IMR-90 (cell line): ENCODE data around the gene IGHMBP2. TPM values are rescaled to one million over a fixed set of nuclear protein-coding genes. Genes with fewer than 3 reads are reported as not detected.

ENCODE experiments used
- ATAC-seq: fragments of 200-7000 bp; cut with Tn5 transposase; 2 replicates; pipeline ENCODE4 v1.9.1; 2020; ENCODE audit warnings: low read depth, mild to moderate bottlenecking, moderate library complexity
- BruUV-seq: library from RNA; stranded (reverse); fragments of 400-500 nt; replicated peaks from 2 replicates; lab custom pipeline; 2021; lab: Mats Ljungman, UMichigan
- CTCF ChIA-PET: fragments of 300-600 bp; formaldehyde crosslinking; extraction: SDS; loops from one replicate; lab custom pipeline; 2021; ENCODE audit warnings: antibody characterized with exemption; lab: Yijun Ruan, JAX
- POLR2A ChIA-PET: fragments of 300-600 bp; sonication (Branson Sonifier 250); formaldehyde crosslinking; loops from one replicate; lab custom pipeline; 2022; ENCODE audit warnings: antibody characterized with exemption; ENCODE audit not compliant: unreplicated experiment; lab: Charles Lee
- DNase-seq: peaks from one replicate; pipeline ENCODE4 v3.0.0; 2013
- H2AFZ ChIP-seq: replicated peaks from 2 replicates; pipeline ENCODE3; 2013; ENCODE audit warnings: low read length, mild to moderate bottlenecking; ENCODE audit not compliant: poor library complexity
- H2AK5ac ChIP-seq: 2 replicates; pipeline ENCODE4 v1.6.1; 2013; ENCODE audit warnings: low read depth, low read length, inconsistent platforms
- H2AK9ac ChIP-seq: replicated peaks from 2 replicates; pipeline ENCODE3; 2013; ENCODE audit warnings: mild to moderate bottlenecking, low read depth, low read length, moderate library complexity; ENCODE audit not compliant: poor library complexity
- H2BK120ac ChIP-seq: 2 replicates; pipeline ENCODE4 v1.6.1; 2013; ENCODE audit warnings: low read depth, low read length, inconsistent platforms
- H2BK15ac ChIP-seq: 3 replicates; pipeline ENCODE4 v1.6.1; 2013; ENCODE audit warnings: low read depth, low read length, inconsistent platforms
- H2BK20ac ChIP-seq: 2 replicates; pipeline ENCODE4 v1.6.1; 2013; ENCODE audit warnings: low read depth, mild to moderate bottlenecking, inconsistent platforms, low read length, moderate library complexity
- H2BK5ac ChIP-seq: 2 replicates; pipeline ENCODE4 v1.6.1; 2013; ENCODE audit warnings: mild to moderate bottlenecking, low read depth, low read length, inconsistent platforms; ENCODE audit not compliant: poor library complexity, severe bottlenecking
- H3K14ac ChIP-seq: replicated peaks from 2 replicates; pipeline ENCODE4 v1.6.1; 2013; ENCODE audit warnings: low read depth, low read length, inconsistent platforms
- H3K18ac ChIP-seq: 2 replicates; pipeline ENCODE4 v1.6.1; 2013; ENCODE audit warnings: low read depth, low read length, control low read depth
- H3K23ac ChIP-seq: 2 replicates; pipeline ENCODE4 v1.6.1; 2013; ENCODE audit warnings: low read depth, low read length, inconsistent platforms
- H3K27ac ChIP-seq: 2 replicates; pipeline ENCODE4 v1.5.1; 2013; ENCODE audit warnings: mild to moderate bottlenecking, control low read depth, low read length; ENCODE audit not compliant: insufficient read depth
- H3K27me3 ChIP-seq: 2 replicates; pipeline ENCODE4 v1.6.1; 2013; ENCODE audit warnings: low read length; ENCODE audit not compliant: control insufficient read depth, insufficient read depth
- H3K36me3 ChIP-seq: 2 replicates; pipeline ENCODE4 v1.6.1; 2013; ENCODE audit warnings: low read length, mixed read lengths; ENCODE audit not compliant: control insufficient read depth, insufficient read depth
- H3K4ac ChIP-seq: 2 replicates; pipeline ENCODE4 v1.6.1; 2013; ENCODE audit warnings: low read depth, low read length, inconsistent platforms
- H3K4me1 ChIP-seq: 2 replicates; pipeline ENCODE4 v1.6.1; 2013; ENCODE audit warnings: low read length, mixed read lengths; ENCODE audit not compliant: control insufficient read depth, insufficient read depth
- H3K4me2 ChIP-seq: 2 replicates; pipeline ENCODE4 v1.6.1; 2013; ENCODE audit warnings: low read depth, mild to moderate bottlenecking, control low read depth, low read length, moderate library complexity
- H3K4me3 ChIP-seq: 2 replicates; pipeline ENCODE4 v1.5.1; 2013; ENCODE audit warnings: low read depth, mild to moderate bottlenecking, control low read depth, low read length, moderate library complexity; ENCODE audit not compliant: insufficient read depth
- H3K56ac ChIP-seq: 2 replicates; pipeline ENCODE4 v1.6.1; 2013; ENCODE audit warnings: low read length, inconsistent platforms; ENCODE audit not compliant: insufficient read depth; ENCODE audit errors: extremely low read depth
- H3K79me1 ChIP-seq, 2 experiments: 2 replicates each; pipeline ENCODE4 v1.6.1; 2013; ENCODE audit warnings: low read length in 2 of 2, inconsistent platforms in 1 of 2, low read depth in 1 of 2
- H3K9ac ChIP-seq: 2 replicates; pipeline ENCODE4 v1.6.1; 2013; ENCODE audit warnings: low read depth, low read length, control low read depth
- H3K9me1 ChIP-seq: 2 replicates; pipeline ENCODE4 v1.6.1; 2013; ENCODE audit warnings: low read length, inconsistent platforms; ENCODE audit not compliant: insufficient read depth
- H3K9me3 ChIP-seq: 2 replicates; pipeline ENCODE4 v1.6.1; 2013; ENCODE audit warnings: low read length; ENCODE audit not compliant: control insufficient read depth, insufficient read depth
- H4K20me1 ChIP-seq: 2 replicates; pipeline ENCODE4 v1.6.1; 2013; ENCODE audit warnings: low read length, inconsistent platforms; ENCODE audit not compliant: insufficient read depth
- H4K5ac ChIP-seq: 2 replicates; pipeline ENCODE4 v1.6.1; 2013; ENCODE audit warnings: mild to moderate bottlenecking, low read depth, low read length, control low read depth
- H4K8ac ChIP-seq, 2 experiments: 2 replicates each; pipeline ENCODE4 v1.6.1; 2013; ENCODE audit warnings: low read depth in 2 of 2, low read length in 2 of 2, control low read depth in 1 of 2, inconsistent platforms in 1 of 2
- H4K91ac ChIP-seq: 2 replicates; pipeline ENCODE4 v1.6.1; 2013; ENCODE audit warnings: low read depth, low read length, inconsistent platforms; ENCODE audit not compliant: insufficient read depth
- BHLHE40 ChIP-seq: fragments of 150-350 bp; IDR thresholded peaks from 2 replicates; pipeline ENCODE4 v1.6.1; 2016; ENCODE audit warnings: mild to moderate bottlenecking, low read depth, low read length
- CEBPB ChIP-seq: IDR thresholded peaks from 2 replicates; pipeline ENCODE4 v1.6.1; 2012; ENCODE audit warnings: low read depth, low read length, improper control_type of control experiment
- CTCF ChIP-seq: conservative IDR thresholded peaks from 2 replicates; pipeline ENCODE4 v1.5.1; 2012; ENCODE audit warnings: mild to moderate bottlenecking, low read depth, low read length, improper control_type of control experiment
- ELK1 ChIP-seq: fragments of 150-350 bp; IDR thresholded peaks from 2 replicates; pipeline ENCODE4 v1.6.1; 2016; ENCODE audit warnings: low read depth, mild to moderate bottlenecking, low read length, moderate library complexity, borderline replicate concordance
- FOS ChIP-seq: fragments of 150-350 bp; IDR thresholded peaks from 2 replicates; pipeline ENCODE4 v1.6.1; 2016; ENCODE audit warnings: low read depth, low read length
- MAFK ChIP-seq: IDR thresholded peaks from 2 replicates; pipeline ENCODE4 v1.6.1; 2012; ENCODE audit warnings: low read depth, low read length, improper control_type of control experiment
- MAZ ChIP-seq: IDR thresholded peaks from 2 replicates; pipeline ENCODE4 v1.6.1; 2012; ENCODE audit warnings: low read depth, mild to moderate bottlenecking, low read length, improper control_type of control experiment, moderate library complexity, borderline replicate concordance
- MXI1 ChIP-seq: IDR thresholded peaks from 2 replicates; pipeline ENCODE4 v1.6.1; 2012; ENCODE audit warnings: low read depth, mild to moderate bottlenecking, low read length, moderate library complexity, borderline replicate concordance
- NFE2L2 ChIP-seq: fragments of 150-350 bp; IDR thresholded peaks from 2 replicates; pipeline ENCODE4 v1.6.1; 2016; ENCODE audit warnings: low read depth, mild to moderate bottlenecking, low read length
- RAD21 ChIP-seq: IDR thresholded peaks from 2 replicates; pipeline ENCODE4 v1.6.1; 2012; ENCODE audit warnings: low read length, improper control_type of control experiment
- RCOR1 ChIP-seq: IDR thresholded peaks from 2 replicates; pipeline ENCODE4 v1.6.1; 2012; ENCODE audit warnings: mild to moderate bottlenecking, low read length, improper control_type of control experiment; ENCODE audit not compliant: insufficient replicate concordance
- RFX5 ChIP-seq: IDR thresholded peaks from 2 replicates; pipeline ENCODE4 v1.8.0; 2012; ENCODE audit warnings: low read depth, mild to moderate bottlenecking, low read length, moderate library complexity
- SMC3 ChIP-seq: fragments of 150-350 bp; IDR thresholded peaks from 2 replicates; pipeline ENCODE4 v1.6.1; 2016; ENCODE audit warnings: low read depth, mild to moderate bottlenecking, antibody characterized with exemption, low read length, moderate library complexity
- WGBS, 2 experiments: methylation state at CpG; one replicate each; pipeline versions ENCODE4 v1.1.5 to v1.1.7; 2013; ENCODE audit warnings: missing lambda C conversion rate in 2 of 2; ENCODE audit not compliant: insufficient read length in 1 of 2; ENCODE audit errors: extremely low coverage in 2 of 2; 5-methylcytosine and 5-hydroxymethylcytosine counted together
- dilution Hi-C: fragments of 300-500 bp; cut with HindIII; formaldehyde crosslinking; loops from one replicate; pipeline ENCODE4 v1.14.3; 2018; ENCODE audit warnings: low sequenced_read_pairs; ENCODE audit not compliant: unreplicated experiment
- in situ Hi-C: fragments of 300-500 bp; cut with MboI; formaldehyde crosslinking; loops from 3 replicates; pipeline ENCODE4 v1.14.3; 2019; ENCODE audit warnings: low sequenced_read_pairs, inconsistent platforms, mixed read lengths
- intact Hi-C: fragments of 100-400 bp; cut with micrococcal nuclease; formaldehyde crosslinking; loops from 2 replicates; pipeline ENCODE4 v1.10.0; 2022
- polyA plus RNA-seq, 3 experiments: library from polyadenylated mRNA; depleted of rRNA; stranded (reverse); fragments of >200 nt; gene quantifications; 2 replicates each; pipeline ENCODE4 v1.2.3, GENCODE V29; 2012; ENCODE audit warnings: low replicate concordance in 1 of 3
- total RNA-seq: library from RNA; depleted of rRNA; stranded (reverse); fragments of >200 nt; gene quantifications from 2 replicates; pipeline ENCODE4 v1.2.3, GENCODE V29; 2012

Gene IGHMBP2
- total and polyA plus RNA-seq, 2 of the 4 experiments (the other 2 are of a cell fraction) = 4.5 to 11.1 TPM

- dilution Hi-C loops = no loop called here
- TF ChIP-seq MAZ = peak; percentile 51; the same call in 1 of the 2 replicates
- no peak for TF ChIP-seq ELK1
- TF ChIP-seq NFE2L2 = no peak
- TF ChIP-seq CEBPB = no peak
- TF ChIP-seq RCOR1 = no peak
- TF ChIP-seq MAFK = no peak
- no peak for TF ChIP-seq MXI1
- TF ChIP-seq FOS = no peak
- peak; percentile 55 for TF ChIP-seq CTCF
- TF ChIP-seq SMC3 = peak; percentile 46
- no peak for TF ChIP-seq RFX5
- no peak for TF ChIP-seq BHLHE40
- TF ChIP-seq RAD21 = peak; percentile 63
Measured at GRCh38 chr11:68855205-68855981, 48.3 kb upstream of the IGHMBP2 start.

More at GRCh38 chr11:68855205-68855981, 48.3 kb upstream of the IGHMBP2 start:
- Histone ChIP-seq H3K4me1 (peaks cover 2% of the 10 kb centered on the region; the same call in 1 of the 2 replicates), H3K9me3 (no peaks in the 10 kb centered on the region; the same call in 1 of the 2 replicates), H3K27me3 (peaks cover 26% of the 10 kb centered on the region), H3K4me2 (peak overlapping the region; percentile 56), H3K9ac (no peak overlapping the region), H3K27ac (no peak overlapping the region), H3K9me1 (no peaks in the 10 kb centered on the region), H3K4me3 (peak overlapping the region; percentile 51), H2AFZ (peak overlapping the region; percentile 96), H2BK20ac (no peak overlapping the region), H4K20me1 (no peaks in the 10 kb centered on the region), H3K23ac (no peak overlapping the region), H2BK5ac (no peak overlapping the region), H3K18ac (no peak overlapping the region; the same call in 1 of the 2 replicates), H3K36me3 (no peaks in the 10 kb centered on the region), H2BK120ac (no peak overlapping the region; the same call in 1 of the 2 replicates), H2BK15ac (no peak overlapping the region), H2AK9ac (peak overlapping the region; percentile 47), H4K5ac (no peak overlapping the region), H3K14ac (no peak overlapping the region), H2AK5ac (no peak overlapping the region), H3K4ac (no peak overlapping the region), H4K91ac (no peak overlapping the region), H3K79me1 (no peaks in the 10 kb centered on the region), H3K56ac (no peak overlapping the region), H4K8ac (peak overlapping the region in 1 of 2 experiments; percentile 69; a peak in 1 of 4 replicates)
- POLR2A ChIA-PET = interaction anchor here (0.6 kb wide), 1 partner anchor 52 kb away, joined by 4 read pairs; no protein-coding TSS in a partner anchor
- in situ Hi-C loops (no loop called here), intact Hi-C loops (no loop called here)
- ATAC-seq (peak; percentile 96), DNase-seq (peak; percentile 55)
- WGBS, 2 experiments = 0% methylated on average over 9 of the region's 62 CpGs; no CpG with 5 or more reads in 1 of the 2 experiments
- CTCF ChIA-PET = interaction anchor here (1.2 kb wide), 1 partner anchor 223 kb away, joined by 3 read pairs; no protein-coding TSS in a partner anchor
- BruUV-seq = no TSS peak
